HS-27A (cell line): ENCODE results near the gene POLA2.
"Not testable (repeated sequence)": the region's sequence is repeated elsewhere in the genome, so short reads cannot be mapped to it uniquely, and the experiment has no call there.

Experiments
- DNase-seq: peaks from one replicate; pipeline ENCODE4 v3.0.0-alpha.2; 2012; ENCODE audit warnings: low read depth, missing footprints

The POLA2 gene

DNA sequence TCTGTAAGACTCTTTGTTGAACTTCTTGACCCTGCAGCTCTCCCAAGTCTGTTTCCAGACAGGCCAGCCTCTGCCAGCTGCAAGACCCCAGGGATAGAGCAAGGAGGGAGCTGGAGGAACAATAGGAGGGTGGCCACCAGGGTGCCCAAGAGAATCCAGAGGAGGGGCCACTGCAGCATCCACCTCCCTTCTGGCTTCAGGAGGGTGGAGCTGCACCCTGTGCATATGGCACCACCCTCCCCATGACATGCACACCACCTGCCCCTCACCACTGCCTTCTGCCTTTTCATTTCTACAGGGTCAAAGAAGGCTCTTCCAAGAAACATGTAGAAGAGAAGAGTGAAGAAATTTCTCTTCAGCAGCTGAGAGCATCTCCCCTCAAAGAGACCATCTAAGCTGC lies 20.1 kb upstream of the POLA2 start:
- DNase-seq: no peak

DNA sequence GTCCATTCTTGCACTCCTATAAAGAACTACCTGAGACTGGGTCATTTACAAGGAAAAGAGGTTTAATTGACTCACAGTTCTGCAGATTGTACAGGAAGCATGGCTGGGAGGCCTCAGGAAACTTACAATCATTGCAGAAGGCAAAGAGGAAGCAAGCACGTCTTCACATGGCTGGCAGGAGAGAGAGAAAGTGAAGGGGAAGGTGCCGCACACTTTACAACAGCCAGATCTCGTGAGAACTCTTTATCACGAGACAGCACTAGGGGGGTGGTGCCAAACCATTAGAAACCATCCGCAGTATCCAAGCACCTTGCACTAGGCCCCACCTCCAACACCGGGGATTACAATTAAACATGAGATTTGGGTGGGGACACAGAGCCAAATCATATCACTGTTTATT lies 19.4 kb upstream of the POLA2 start:
- no peak for DNase-seq

DNA sequence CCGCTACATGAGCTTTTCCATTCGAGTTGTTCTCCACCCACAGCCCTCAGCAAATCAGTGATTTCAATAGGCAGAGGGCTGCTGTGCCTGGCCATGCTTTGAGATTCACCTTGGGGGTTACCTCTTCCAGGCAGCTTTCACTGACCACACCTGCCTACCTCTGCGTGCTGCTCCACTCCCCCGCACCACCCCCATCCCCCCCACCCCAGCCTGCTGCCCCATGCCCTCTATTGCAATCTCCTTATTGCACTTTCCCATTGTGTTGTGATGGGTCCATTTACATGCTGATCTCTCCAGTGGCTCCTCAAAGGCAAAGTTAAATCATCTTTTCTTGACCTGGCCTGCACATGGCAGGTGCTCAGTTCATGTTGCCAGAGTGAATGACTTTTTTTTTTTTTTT lies 18.0 kb upstream of the POLA2 start:
- DNase-seq: no peak

DNA sequence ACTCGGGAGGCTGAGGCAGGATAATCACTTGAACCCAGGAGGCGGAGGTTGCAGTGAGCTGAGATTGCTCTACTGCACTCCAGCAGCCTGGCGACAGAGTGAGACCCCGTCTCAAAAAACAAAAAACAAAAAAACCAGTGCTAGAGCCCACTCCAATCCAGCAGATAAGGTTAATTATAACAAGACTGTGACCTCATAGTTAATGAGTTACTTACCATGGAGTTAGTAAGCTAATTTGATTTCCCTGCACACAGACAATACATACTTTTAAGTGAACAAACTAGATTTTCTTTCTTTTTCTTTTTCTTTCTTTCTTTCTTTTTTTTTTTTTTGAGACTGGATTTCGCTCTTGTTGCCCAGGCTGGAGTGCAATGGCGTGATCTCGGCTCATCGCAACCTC lies 16.7 kb upstream of the POLA2 start:
- DNase-seq: not testable (repeated sequence)

DNA sequence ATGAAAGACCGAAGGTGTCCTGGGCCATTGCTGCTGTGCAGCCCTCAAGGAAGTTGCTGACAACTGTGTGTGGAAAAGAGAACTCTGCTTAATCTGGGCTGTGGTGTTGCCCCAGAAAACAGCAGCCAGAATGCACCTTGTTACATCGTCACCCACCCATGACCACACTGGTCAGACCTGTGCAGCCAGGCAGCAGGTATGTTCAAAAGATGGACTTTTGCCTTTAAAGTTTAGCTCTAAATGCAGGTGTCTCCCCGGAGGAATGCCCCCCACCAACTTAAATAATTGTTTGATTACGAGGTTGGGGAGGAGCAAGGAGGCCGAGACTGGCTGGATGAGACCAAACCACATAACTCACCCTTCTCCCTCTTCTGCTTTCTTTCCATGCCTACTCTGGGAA lies 15.3 kb upstream of the POLA2 start:
- no peak for DNase-seq

DNA sequence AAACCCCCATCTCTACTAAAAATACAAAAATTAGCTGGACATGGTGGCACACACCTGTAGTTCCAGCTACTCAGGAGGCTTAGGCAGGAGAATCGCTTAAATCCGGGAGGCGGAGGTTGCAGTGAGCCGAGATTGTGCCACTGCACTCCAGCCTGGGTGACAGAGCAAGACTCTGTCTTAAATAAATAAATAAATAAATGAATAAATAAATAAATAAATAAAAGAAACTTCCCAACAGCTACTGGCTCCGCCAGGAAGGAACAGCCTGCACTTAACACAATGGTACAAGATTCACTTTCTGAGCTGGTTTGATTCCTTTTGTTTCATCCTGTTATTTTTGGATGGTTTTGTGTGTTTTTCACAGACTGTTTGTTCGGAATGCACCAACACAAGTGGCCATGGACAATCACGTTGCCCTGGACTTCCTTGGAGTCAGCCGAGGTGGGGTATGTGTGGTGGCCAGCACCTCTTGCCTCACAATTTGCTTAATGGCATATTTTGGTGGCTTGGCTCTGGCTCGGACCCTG lies 13.5 kb upstream of the POLA2 start:
- not testable (repeated sequence) for DNase-seq

DNA sequence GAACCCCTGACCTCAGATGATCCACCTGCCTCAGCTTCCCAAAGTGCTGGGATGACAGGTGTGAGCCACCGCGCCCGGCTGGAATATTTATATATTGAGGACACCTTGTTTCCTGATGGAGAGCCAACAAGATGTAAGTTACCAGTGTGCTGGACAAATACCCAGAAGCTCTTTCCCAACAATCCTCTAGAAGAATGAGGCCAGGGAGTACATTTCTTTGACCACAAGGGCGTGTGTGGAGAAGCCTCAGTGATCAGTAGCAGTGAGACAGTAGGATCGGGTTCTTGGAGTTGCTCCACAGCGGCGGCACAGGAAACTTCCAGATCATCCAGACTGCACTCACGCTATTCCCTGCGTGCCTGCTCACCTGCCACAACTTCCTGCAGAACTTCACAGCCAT lies 10.3 kb upstream of the POLA2 start:
- no peak for DNase-seq

DNA sequence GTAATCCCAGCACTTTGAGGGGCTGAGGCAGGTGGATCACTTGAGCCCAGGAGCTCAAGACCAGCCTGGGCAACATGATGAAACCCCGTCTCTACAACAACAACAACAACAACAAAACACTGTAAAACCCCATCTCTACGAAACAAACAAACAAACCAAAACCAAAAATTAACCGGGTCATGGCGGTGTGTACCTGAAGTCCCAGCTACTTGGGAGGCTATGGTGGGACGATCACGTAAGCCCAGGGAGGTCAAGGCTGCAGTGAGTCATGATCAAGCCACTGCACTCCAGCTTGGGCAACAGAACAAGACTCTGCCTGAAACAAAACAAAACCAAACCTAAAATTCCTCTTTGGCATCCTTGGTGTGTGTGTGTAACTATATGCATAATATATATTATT lies 7.0 kb upstream of the POLA2 start:
- no peak for DNase-seq

DNA sequence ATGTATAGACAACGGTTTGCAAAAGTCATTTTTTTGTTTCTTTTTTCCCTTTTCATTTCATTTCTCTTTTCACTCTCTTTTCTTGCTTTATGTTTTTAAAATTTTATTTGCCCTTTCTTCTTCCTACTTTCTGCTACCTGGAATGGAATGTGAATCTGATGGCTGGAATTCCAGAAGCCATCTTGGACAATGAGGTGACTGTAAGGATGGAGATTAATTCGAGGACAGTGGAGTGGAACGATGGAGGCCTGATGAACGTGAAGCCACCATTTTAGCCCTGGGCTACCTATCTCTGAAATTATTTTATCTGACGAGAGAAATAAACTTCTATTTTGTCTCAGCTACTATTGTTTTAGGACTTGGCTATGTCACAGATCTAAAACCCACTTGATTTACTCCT lies 2.8 kb upstream of the POLA2 start:
- no peak for DNase-seq

DNA sequence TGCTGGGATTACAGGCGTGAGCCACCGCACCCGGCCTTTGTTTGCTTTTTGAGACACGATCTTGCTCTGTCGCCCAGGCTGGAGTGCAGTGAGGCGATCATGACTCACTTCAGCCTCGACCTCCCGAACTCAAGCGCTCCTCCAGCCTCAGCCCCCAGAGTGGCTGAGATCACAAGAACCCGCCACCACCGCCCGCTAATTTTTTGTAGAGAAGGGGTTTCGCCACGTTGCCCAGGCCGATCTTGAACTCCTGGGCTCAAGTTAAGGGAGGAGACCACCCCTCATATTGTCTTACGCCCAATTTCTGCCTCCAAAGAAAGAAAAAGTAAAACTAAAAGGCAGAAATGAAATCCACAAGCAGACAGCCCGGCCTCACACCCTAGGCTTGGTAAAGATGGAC lies 1.5 kb upstream of the POLA2 start:
- DNase-seq: no peak

DNA sequence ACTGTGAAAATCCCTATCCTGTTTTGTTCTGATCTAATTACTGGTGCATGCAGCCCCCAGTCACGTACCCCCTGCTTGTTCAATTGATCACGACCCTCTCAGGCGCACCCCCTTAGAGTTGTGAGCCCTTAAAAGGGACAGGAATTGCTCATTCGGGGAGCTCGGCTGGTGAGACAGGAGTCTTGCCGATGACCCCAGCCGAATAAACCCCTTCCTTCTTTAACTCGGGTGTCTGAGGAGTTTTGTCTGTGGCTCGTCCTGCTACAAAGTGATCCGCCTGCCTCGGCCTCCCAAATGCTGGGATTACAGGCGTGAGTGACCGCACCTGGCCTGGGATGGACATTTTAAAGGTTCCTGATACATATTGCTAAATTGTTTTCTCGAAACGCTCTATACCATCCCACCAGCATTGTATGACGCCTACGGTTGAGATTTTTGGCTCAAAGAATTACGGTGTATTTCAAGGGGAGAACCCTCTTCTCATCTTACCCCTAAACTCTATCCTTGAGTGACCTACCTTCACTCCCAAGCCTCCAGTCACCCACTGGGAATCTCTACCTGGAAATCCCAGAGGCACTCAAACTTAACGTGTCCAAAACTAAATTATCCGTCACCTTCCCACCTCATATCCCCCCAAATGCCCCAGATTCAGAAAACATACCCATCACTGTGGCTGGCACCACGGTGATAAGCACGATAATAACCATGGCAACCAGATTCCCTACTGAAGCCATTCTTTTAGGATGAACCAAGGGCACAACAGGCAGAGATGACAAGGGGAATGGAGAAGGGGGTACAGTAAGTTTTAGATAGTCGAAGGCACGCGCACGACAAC lies 789 bp upstream of the POLA2 start:
- no peak for DNase-seq

DNA sequence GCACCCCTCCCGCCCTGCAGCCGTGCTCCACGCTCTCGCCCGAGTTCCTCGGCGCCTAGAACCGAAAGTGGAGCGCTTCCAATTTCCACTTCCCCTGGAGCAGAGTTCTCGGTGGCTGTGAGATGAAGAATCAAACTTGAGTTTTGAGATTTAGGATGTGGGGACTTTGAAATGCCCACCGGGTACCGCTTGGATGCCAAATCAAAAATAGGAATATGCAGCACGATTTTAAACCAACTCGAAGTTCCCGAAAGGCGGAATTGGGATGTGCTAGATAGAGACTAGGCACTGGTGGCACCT lies 569 bp downstream of the POLA2 start:
- DNase-seq: no peak

DNA sequence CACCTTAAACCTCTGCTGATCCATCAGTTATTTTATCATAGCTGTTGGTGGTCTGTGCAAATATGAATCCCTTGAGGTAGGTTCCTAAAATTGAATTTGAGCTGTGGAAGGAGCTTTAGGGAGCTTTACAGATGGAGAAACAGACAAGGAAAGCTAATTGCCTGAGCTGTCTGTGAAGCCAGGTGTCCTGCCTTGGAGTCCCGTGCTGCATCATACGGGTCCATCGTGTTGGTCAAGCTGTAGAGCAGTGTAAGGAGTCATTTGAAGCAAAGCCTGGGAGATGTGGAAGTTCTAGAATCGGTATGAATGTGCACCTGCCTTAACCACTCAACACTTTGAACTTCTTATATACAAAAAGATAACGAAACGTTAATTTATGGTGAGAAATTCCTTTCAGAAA lies 1.0 kb downstream of the POLA2 start:
- DNase-seq: no peak

DNA sequence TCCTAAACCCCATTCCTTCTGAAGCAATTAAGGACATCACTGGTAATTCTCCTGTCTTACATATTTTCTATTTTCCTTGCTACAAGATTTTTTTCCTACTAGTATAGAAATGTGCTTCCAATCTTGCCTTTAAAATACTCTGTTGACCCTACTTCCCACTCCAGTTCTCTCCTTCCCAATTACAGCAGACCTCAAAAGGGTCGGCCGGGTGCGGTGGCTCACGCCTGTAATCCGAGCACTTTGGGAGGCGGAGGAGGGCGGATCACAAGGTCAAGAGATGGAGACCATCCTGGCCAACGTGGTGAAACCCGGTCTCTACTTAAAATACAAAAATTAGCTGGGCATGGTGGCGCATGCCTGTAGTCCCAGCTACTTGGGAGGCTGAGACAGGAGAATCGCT lies 3.0 kb downstream of the POLA2 start:
- not testable (repeated sequence) for DNase-seq

DNA sequence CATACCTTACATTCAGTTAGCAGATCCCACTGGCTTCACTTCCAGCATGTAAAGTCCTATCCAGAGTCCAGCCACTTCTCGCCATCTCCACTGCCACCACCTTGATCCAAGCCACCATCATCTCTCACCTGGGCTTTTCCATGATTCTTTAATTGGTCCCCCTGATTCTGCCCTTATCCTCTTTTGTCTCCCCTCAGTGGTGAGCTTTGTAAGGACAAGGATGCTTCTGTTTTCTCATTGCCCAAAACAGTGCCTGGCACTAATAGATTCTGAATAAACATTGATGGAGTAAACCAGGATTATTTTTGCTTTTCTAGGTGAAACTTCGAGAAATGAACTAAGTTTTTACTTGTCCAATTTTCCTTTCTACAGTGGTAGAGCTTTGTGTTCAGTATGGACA lies 4.4 kb downstream of the POLA2 start:
- no peak for DNase-seq

DNA sequence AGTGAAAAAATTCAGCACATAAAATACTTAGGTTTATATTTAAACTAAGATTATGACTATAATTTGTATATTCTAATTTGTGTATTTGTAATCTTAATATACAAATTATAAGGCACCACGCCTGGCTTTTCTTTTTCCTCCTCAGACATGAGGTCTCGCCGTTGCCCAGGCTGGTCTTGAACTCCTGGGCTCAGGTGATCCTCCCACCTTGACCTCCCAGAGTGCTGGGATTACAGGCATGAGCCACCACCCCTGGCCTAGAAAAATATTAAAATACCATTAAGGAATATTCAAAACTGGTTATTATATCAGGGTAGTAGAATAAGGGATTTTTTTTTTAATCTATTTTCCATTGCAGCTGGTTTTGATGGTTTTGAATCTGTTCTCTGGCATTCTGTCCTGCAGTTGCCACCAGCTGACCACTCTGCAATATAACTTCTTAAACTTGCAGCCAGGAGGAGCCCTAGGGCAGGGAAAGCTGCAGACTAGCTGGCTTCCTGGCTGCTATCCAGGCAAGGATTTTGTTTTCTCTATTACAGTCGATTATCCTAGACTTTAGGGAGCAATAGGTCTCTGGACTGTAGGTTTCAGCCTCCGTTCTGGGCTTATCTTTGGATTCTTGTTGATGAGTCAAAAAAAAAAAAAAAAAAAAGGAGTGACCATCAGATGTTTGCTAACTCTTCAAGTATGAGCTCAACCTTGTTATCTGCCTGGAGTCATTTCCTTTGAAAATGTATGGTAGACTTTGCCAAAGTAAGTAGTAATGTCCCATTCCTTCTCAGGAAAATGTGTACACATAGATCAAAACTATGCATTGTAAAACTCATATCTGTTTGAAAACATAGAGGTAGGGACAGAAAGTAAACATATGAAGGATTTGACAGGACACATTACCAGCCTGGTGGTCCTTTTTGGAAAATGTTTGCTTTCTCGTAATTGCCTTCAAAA lies 13.2 kb downstream of the POLA2 start:
- peak; percentile 99 for DNase-seq

DNA sequence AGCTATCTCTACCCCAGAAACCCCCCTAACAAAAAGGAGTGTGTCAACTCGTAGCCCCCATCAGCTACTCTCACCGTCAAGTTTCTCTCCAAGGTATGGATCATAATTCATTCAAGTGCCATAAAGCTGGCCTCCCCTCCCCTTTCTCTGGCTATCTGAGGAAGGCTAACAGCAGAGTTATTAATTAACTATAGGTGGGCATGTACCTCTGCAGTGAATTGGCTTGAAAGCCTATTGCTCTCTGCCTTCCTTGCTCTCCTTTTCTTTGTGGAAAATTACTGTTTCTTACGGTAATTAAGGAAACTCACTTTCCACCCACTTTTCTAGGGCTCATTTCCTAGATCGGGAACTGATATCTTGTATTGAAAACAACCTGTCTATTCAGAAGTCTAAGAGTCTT lies 14.1 kb downstream of the POLA2 start:
- no peak for DNase-seq

DNA sequence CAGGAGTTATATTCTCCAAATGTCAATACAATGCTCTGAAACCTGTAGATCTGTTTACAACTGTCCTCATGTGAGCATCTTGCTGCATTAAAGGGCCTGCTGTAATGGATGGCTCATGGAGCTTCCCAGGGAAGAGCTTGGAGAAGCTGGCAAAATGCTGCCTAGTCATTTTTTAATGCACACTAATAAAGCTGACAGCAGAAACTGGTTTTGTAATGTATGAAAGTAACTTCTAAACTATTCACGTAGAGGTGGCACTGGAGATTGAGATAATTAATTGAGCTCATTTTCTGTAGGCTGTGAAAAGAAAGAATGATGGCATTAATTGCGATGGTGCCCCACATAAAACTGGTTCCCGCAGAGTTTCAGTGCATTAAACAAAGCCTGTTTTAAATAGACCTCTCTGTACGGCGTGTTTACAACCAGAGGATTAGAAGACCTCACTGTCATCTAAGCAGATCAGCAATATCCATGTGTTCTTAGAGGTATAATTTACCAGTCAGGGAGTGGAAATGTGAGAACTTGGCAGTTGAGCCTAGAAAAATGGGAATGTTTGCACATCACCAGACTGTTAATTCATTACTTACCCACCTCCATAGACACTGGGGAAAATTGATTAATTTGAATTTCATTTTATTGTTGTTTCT lies 16.0 kb downstream of the POLA2 start:
- DNase-seq: no peak

DNA sequence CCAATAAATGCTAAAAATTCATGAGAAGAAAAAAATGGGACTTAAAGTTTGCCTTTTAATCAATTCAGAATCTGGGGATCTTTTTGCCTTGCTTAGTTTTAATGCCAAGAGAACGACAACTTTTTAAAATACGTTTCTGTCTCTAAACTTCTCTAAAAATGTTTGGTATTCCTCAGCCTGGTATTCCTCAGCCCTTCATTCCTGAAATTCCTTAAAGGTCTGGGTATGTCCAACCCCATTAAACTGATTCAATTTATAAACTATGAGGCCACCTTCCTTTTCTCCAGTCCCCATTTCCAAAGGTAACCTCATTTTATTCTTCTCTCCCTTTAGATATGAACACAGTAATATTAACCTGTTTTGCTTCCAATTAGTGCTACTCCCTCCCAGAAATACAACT lies 16.6 kb downstream of the POLA2 start:
- DNase-seq: no peak

DNA sequence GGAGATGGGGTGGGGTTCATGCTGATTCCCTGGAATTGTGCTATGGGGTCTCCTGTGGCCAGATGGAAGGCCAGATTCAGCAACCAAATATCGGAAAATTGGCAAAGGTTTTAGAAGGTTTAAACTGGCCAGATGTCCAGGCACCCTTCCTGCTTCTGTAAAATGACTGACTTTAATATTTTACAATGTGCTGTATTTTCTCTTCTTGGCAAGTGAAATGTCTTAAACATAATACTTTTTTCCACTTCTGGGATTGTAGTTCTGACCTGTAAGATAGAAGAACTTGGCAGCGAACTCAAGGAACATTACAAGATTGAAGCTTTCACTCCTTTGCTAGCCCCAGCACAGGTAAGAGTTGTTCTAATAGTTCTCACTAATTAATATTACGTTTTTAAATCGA lies 17.5 kb downstream of the POLA2 start:
- DNase-seq: no peak

DNA sequence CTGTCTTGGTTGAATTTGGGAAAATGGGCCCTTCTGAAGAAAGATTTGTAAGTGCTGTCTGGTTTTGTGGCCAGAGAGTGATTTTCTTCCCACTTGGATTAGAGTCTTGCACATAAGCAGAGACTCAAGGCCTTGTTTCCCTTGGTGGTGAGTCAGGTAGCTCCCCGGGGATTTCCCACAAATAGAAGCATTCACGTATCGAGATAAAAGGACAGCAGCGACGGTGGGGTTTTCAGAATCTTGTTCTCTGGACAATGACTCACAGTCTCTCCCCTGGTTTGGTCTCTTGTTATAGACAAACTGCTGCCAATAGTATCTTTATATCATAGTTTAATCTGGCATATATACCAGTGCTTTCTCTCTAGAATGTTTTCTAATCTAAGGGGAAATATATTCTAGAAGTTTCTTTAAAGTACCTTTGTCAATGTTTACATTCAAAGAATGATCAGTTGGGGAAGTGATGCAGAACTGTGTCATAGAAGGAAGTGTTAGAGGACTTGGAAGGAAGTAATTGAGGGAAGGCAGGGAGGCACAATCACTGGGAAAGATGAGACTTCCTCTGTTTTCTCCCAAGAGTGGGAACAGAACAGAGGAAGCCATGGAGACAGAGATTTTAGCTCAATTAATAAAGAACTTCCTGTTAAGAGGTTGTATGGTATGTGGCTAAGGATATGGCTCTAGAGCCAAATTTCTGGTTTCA lies 18.1 kb downstream of the POLA2 start:
- DNase-seq: peak; percentile 85

DNA sequence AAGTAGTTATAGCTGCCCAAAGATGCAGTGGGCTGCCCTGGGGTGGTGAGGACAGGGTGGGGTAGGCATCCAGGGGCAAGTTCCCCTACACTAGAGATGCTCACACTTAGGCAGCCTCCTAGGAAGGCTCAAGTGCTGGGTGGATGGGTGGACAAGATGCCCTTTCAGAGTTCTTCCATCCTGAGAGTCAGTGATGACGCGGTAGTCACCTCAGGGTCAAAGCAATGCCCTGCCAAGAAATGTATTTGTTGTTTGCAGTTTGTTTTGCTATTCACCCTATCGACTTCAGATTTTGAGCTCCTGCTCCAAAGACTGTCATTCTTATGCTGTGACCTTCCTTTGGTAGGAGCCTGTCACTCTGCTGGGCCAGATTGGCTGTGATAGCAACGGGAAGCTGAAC lies 18.9 kb downstream of the POLA2 start:
- no peak for DNase-seq
